Natural killer cell (primary cell): ENCODE data around the gene DMPK. TPM values are rescaled to one million over a fixed set of nuclear protein-coding genes. Genes with fewer than 3 reads are reported as not detected.

ENCODE experiments used
- ATAC-seq, 3 donors: fragments of 150-1000 bp in 2 of 3; fragments of 200-7000 bp in 1 of 3; cut with Tn5 transposase; 1 replicate in 1 of 3; 2 replicates in 2 of 3; pipeline ENCODE4 v1.10.0; 2021; ENCODE audit warnings: mild to moderate bottlenecking in 2 of 3, moderate library complexity in 2 of 3
- DNase-seq, 2 donors: peaks; one replicate each; pipeline versions ENCODE4 v3.0.0 to v3.0.0-alpha.2; 2013 to 2021; ENCODE audit warnings: mixed read lengths in 1 of 2
- H3K27ac ChIP-seq: one replicate; pipeline ENCODE4 v1.5.1; 2013; ENCODE audit warnings: mild to moderate bottlenecking, low read length
- H3K27me3 ChIP-seq: one replicate; pipeline ENCODE4 v1.6.1; 2013; ENCODE audit warnings: low read length; ENCODE audit not compliant: control insufficient read depth, insufficient read depth
- H3K36me3 ChIP-seq: one replicate; pipeline ENCODE4 v1.6.1; 2013; ENCODE audit warnings: low read length; ENCODE audit not compliant: control insufficient read depth, insufficient read depth
- H3K4me1 ChIP-seq: one replicate; pipeline ENCODE4 v1.6.1; 2013; ENCODE audit warnings: low read length; ENCODE audit not compliant: control insufficient read depth, insufficient read depth
- H3K4me3 ChIP-seq: one replicate; pipeline ENCODE4 v1.5.1; 2013; ENCODE audit warnings: low read length
- H3K9me3 ChIP-seq: one replicate; pipeline ENCODE4 v1.6.1; 2013; ENCODE audit warnings: low read length; ENCODE audit not compliant: control insufficient read depth, insufficient read depth
- H3K27ac Mint-ChIP-seq, 2 donors: one replicate each; pipeline ENCODE4 v1.8.0; 2022; ENCODE audit warnings: mild to moderate bottlenecking in 2 of 2, mixed read lengths in 2 of 2, moderate library complexity in 1 of 2
- H3K27me3 Mint-ChIP-seq, 2 donors: one replicate each; pipeline ENCODE4 v1.8.0; 2022; ENCODE audit warnings: low read depth in 2 of 2, mixed read lengths in 2 of 2
- H3K36me3 Mint-ChIP-seq: one replicate; pipeline ENCODE4 v1.8.0; 2022; ENCODE audit warnings: mixed read lengths
- H3K4me1 Mint-ChIP-seq, 2 donors: one replicate each; pipeline ENCODE4 v1.8.0; 2022; ENCODE audit warnings: mixed read lengths in 2 of 2
- H3K4me3 Mint-ChIP-seq: one replicate; pipeline ENCODE4 v1.8.0; 2022; ENCODE audit warnings: mild to moderate bottlenecking, moderate library complexity, mixed read lengths
- H3K9me3 Mint-ChIP-seq, 2 donors: one replicate each; pipeline ENCODE4 v1.8.0; 2022; ENCODE audit warnings: mixed read lengths in 2 of 2
- CTCF ChIP-seq: fragments of 200-600 bp; IDR thresholded peaks from one replicate; pipeline ENCODE4 v1.8.0; 2022; ENCODE audit warnings: antibody characterized with exemption
- WGBS: methylation state at CpG from one replicate; pipeline ENCODE4 v1.1.7; 2013; ENCODE audit warnings: missing lambda C conversion rate; ENCODE audit not compliant: insufficient coverage; 5-methylcytosine and 5-hydroxymethylcytosine counted together
- intact Hi-C: fragments of 100-400 bp; cut with micrococcal nuclease; formaldehyde crosslinking; loops from one replicate; pipeline ENCODE4 v1.14.2; 2022
- total RNA-seq, 4 donors: library from RNA; stranded (reverse); fragments of 120-200 nt in 1 of 4; gene quantifications; one replicate each; pipeline versions ENCODE4 v1.2.3 to v1.2.4, GENCODE V29; 2013 to 2022

The DMPK gene
- total RNA-seq, 3 donors from 2014 or later (not counting 1 experiment from before 2014, with no cell fraction given) = 48.1 to 67.5 (median 49.8) TPM

GRCh38 chr19:45826934-45827333 is 44.6 kb upstream of the DMPK start:
- H3K27me3 ChIP-seq = no peaks in the 10 kb centered on the region
- no peak for ATAC-seq
- DNase-seq = no peak
- no peaks in the 10 kb centered on the region for H3K9me3 Mint-ChIP-seq
- H3K4me1 Mint-ChIP-seq = no peaks in the 10 kb centered on the region
- whole genome bisulfite sequencing = 94% methylated on average over 11 of the region's 11 CpGs
- TF ChIP-seq CTCF = no peak
- H3K36me3 ChIP-seq = peaks cover 86% of the 10 kb centered on the region
- H3K36me3 Mint-ChIP-seq = no peaks in the 10 kb centered on the region
- no peaks in the 10 kb centered on the region for H3K4me1 ChIP-seq
- no peak overlapping the region for H3K4me3 ChIP-seq
- H3K27ac ChIP-seq = no peak overlapping the region
- no peaks in the 10 kb centered on the region for H3K9me3 ChIP-seq
- no peaks in the 10 kb centered on the region for H3K27me3 Mint-ChIP-seq
- intact Hi-C loops = no loop called here
- no peak overlapping the region for H3K27ac Mint-ChIP-seq
- H3K4me3 Mint-ChIP-seq = no peak overlapping the region

GRCh38 chr19:45825917-45826893 is 43.9 kb upstream of the DMPK start:
- 86% methylated on average over 22 of the region's 22 CpGs for WGBS
- no peak for ATAC-seq
- Mint-ChIP-seq H3K9me3 (no peaks in the 10 kb centered on the region), H3K27ac (no peak overlapping the region), H3K4me3 (no peak overlapping the region), H3K36me3 (no peaks in the 10 kb centered on the region), H3K27me3 (no peaks in the 10 kb centered on the region), H3K4me1 (no peaks in the 10 kb centered on the region)
- Histone ChIP-seq H3K27ac (no peak overlapping the region), H3K9me3 (no peaks in the 10 kb centered on the region), H3K27me3 (no peaks in the 10 kb centered on the region), H3K36me3 (peaks cover 82% of the 10 kb centered on the region), H3K4me3 (no peak overlapping the region), H3K4me1 (no peaks in the 10 kb centered on the region)
- DNase-seq = no peak
- intact Hi-C loops = no loop called here
- no peak for TF ChIP-seq CTCF

DNA sequence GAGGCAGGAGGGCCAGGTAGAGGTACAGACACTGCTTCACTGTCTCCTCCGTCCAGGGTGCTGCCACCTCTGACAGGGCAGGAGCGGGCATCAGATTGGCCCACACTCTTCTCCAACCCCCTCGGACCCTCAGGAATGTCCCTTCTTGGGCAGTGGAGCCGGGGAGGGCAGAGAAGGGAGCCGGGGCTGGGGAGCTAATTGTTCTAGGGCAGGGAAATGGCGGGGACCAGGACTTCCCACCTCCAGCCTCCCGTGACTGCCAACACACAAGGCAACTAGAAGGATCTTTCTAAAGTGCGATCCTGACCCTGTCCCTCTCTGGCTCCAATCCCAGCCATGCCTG is 42.9 kb upstream of the DMPK start:
- 97% methylated on average over 7 of the region's 8 CpGs for WGBS
- no peaks in the 10 kb centered on the region for H3K36me3 Mint-ChIP-seq

More for the DNA sequence above, 42.9 kb upstream of the DMPK start:
- intact Hi-C loops = no loop called here
- no peaks in the 10 kb centered on the region for H3K9me3 Mint-ChIP-seq
- Histone ChIP-seq H3K27me3 (no peaks in the 10 kb centered on the region), H3K36me3 (peaks cover 80% of the 10 kb centered on the region), H3K9me3 (no peaks in the 10 kb centered on the region), H3K27ac (no peak overlapping the region), H3K4me1 (no peaks in the 10 kb centered on the region), H3K4me3 (no peak overlapping the region)
- no peak for TF ChIP-seq CTCF
- no peak overlapping the region for H3K27ac Mint-ChIP-seq
- DNase-seq (no peak), ATAC-seq (no peak)
- H3K27me3 Mint-ChIP-seq = no peaks in the 10 kb centered on the region
- no peaks in the 10 kb centered on the region for H3K4me1 Mint-ChIP-seq
- no peak overlapping the region for H3K4me3 Mint-ChIP-seq
